Transverse colon (tissue), 4 donors: ENCODE measurements around the gene DLST. TPM values are rescaled to one million over a fixed set of nuclear protein-coding genes. Genes with fewer than 3 reads are reported as not detected.
"Not testable (repeated sequence)": the region's sequence is repeated elsewhere in the genome, so short reads cannot be mapped to it uniquely, and the experiment has no call there.

Source experiments
- DNase-seq: peaks from one replicate; pipeline ENCODE4 v3.0.0-alpha.2; 2019
- H3K27ac ChIP-seq, 4 donors: fragments of 200-600 bp; sonication (generic); 2 replicates each; pipeline ENCODE4 v1.5.1; 2016 to 2018; ENCODE audit warnings: inconsistent platforms in 4 of 4
- H3K27me3 ChIP-seq: fragments of 200-600 bp; sonication (generic); 2 replicates; pipeline ENCODE4 v1.5.1; 2017; ENCODE audit warnings: inconsistent platforms
- H3K36me3 ChIP-seq, 4 donors: fragments of 200-600 bp; sonication (generic); 2 replicates each; pipeline ENCODE4 v1.5.1; 2017 to 2019; ENCODE audit warnings: inconsistent platforms in 4 of 4
- H3K4me1 ChIP-seq, 4 donors: fragments of 200-600 bp; sonication (generic); 2 replicates each; pipeline ENCODE4 v1.5.1; 2017 to 2020; ENCODE audit warnings: inconsistent platforms in 4 of 4
- H3K4me3 ChIP-seq, 4 donors: fragments of 200-600 bp; sonication (generic); 1 replicate in 1 of 4; 2 replicates in 3 of 4; pipeline versions ENCODE4 v1.5.1 to v1.6.1; 2017 to 2019; ENCODE audit warnings: inconsistent platforms in 4 of 4
- H3K9me3 ChIP-seq, 2 donors: fragments of 200-600 bp; sonication (generic); 2 replicates each; pipeline ENCODE4 v1.5.1; 2017 to 2019; ENCODE audit warnings: inconsistent platforms in 2 of 2
- EP300 ChIP-seq: sonication (generic); formaldehyde crosslinking; IDR thresholded peaks from one replicate; pipeline ENCODE4 v1.6.1; 2017; ENCODE audit warnings: antibody characterized with exemption, low read depth
- POLR2A ChIP-seq: fragments of 450-650 bp; IDR thresholded peaks from one replicate; pipeline ENCODE4 v1.6.1; 2016; ENCODE audit warnings: antibody characterized with exemption, mild to moderate bottlenecking, moderate library complexity
- POLR2AphosphoS5 ChIP-seq, 3 donors: sonication (generic); formaldehyde crosslinking; IDR thresholded peaks; one replicate each; pipeline ENCODE4 v1.6.1; 2016; ENCODE audit warnings: antibody characterized with exemption in 3 of 3
- WGBS, 2 donors: methylation state at CpG; one replicate each; pipeline ENCODE4 v1.1.5; 2018; ENCODE audit warnings: low coverage in 1 of 2; 5-methylcytosine and 5-hydroxymethylcytosine counted together
- in situ Hi-C, 4 donors: fragments of 200-750 bp; cut with MboI; loops; one replicate each; pipeline versions ENCODE4 v1.15.0 to v1.15.1; 2017; ENCODE audit warnings: low sequenced_read_pairs in 3 of 4, low pct_ligation_motif_present in 1 of 4, low pct_unique_long_range_greater_than_20kb in 1 of 4
- intact Hi-C: fragments of 100-400 bp; cut with DNase I; formaldehyde crosslinking; loops from one replicate; pipeline ENCODE4 v1.15.1; 2023; ENCODE audit warnings: low total_unique reads
- total RNA-seq, 4 donors: library from RNA; depleted of rRNA; stranded (reverse); fragments of >200 nt; gene quantifications; one replicate each; pipeline ENCODE4 v1.1.0, GENCODE V29; 2016
- TF ChIP-seq, protein P1 (sequence below), 5 experiments: fragments of 200-600 bp in 3 of 5; fragments of 450-650 bp in 2 of 5; sonication (generic) in 3 of 5; IDR thresholded peaks; 1 replicate in 2 of 5; 2 replicates in 3 of 5; pipeline ENCODE4 v1.5.1; 2016 to 2017; ENCODE audit warnings: antibody characterized with exemption in 5 of 5, inconsistent platforms in 3 of 5, mild to moderate bottlenecking in 2 of 5, moderate library complexity in 1 of 5

The DLST gene
- total RNA-seq, 4 donors from 2014 or later: 65.1 to 135 (median 103) TPM

DNA sequence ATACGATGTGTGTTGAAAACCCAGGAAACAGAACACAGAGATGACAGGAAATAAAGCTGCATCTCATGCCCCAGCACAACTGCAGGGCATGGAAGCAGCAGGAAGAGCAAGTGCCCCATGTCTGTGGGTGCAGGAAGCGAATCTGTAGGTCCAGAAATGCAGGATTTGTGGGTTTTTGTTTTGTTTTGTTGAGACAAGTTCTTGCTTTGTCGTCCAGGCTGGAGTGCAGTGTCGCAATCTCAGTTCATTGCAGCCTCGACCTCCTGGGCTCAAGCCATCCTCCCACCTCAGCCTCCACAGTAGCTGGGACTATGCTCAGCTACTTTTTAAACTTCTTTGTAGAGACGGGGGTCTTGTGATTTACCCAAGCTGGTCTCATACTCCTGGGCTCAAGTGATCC, 47.5 kb downstream of the DLST start:
- peaks cover 0 to 2% (median 0%) of the 10 kb centered on the region in 4 donors for H3K4me1 ChIP-seq
- H3K36me3 ChIP-seq: no peaks in the 10 kb centered on the region
- no peak overlapping the region for H3K27ac ChIP-seq
- WGBS, 2 donors: 43 to 66% methylated on average over 1 to 6 of the region's 6 CpGs
- H3K9me3 ChIP-seq: no peaks in the 10 kb centered on the region
- no peak for TF ChIP-seq POLR2AphosphoS5 (IDR thresholded peaks at IDR 0.05)
- TF ChIP-seq, protein P1, sequence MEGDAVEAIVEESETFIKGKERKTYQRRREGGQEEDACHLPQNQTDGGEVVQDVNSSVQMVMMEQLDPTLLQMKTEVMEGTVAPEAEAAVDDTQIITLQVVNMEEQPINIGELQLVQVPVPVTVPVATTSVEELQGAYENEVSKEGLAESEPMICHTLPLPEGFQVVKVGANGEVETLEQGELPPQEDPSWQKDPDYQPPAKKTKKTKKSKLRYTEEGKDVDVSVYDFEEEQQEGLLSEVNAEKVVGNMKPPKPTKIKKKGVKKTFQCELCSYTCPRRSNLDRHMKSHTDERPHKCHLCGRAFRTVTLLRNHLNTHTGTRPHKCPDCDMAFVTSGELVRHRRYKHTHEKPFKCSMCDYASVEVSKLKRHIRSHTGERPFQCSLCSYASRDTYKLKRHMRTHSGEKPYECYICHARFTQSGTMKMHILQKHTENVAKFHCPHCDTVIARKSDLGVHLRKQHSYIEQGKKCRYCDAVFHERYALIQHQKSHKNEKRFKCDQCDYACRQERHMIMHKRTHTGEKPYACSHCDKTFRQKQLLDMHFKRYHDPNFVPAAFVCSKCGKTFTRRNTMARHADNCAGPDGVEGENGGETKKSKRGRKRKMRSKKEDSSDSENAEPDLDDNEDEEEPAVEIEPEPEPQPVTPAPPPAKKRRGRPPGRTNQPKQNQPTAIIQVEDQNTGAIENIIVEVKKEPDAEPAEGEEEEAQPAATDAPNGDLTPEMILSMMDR (IDR thresholded peaks at IDR 0.05): no peak
- no peak for TF ChIP-seq EP300
- in situ Hi-C loops: loop anchor here in 1 of 4 donors (25.0 kb wide), 1 partner anchor 158 kb away; no protein-coding TSS in a partner anchor
- intact Hi-C loops: no loop called here
- peaks cover 3% of the 10 kb centered on the region for H3K27me3 ChIP-seq
- H3K4me3 ChIP-seq: no peak overlapping the region
- no peak for DNase-seq

DNA sequence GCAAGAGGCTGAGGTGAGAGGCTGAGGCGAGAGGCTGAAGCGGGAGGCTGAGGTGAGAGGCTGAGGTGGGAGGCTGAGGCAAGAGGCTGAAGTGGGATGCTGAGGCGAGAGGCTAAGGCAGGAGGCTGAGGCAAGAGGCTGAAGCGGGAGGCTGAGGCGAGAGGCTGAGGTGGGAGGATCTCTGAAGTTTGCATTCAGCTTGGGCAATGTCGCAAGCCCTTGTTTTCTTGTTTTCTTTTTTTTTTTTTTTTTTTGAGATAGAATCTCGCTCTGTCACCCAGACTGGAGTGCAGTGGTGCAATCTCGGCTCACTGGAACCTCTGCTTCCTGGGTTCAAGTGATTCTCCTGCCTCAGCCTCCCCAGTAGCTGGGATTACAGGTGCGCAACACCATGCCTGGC, 50.0 kb downstream of the DLST start:
- 73 to 85% methylated on average over 8 to 9 of the region's 9 CpGs for WGBS, 2 donors
- H3K9me3 ChIP-seq, DNase-seq, H3K27me3 ChIP-seq, H3K4me3 ChIP-seq, intact Hi-C loops, H3K36me3 ChIP-seq, H3K27ac ChIP-seq: not testable (repeated sequence)
- in situ Hi-C loops: loop anchor here in 2 of 4 donors (10.0 to 25.0 kb wide), 2 partner anchors 156 to 163 kb away; no protein-coding TSS in a partner anchor
- peaks cover 0 to 10% (median 0%) of the 10 kb centered on the region in 4 donors for H3K4me1 ChIP-seq

DNA sequence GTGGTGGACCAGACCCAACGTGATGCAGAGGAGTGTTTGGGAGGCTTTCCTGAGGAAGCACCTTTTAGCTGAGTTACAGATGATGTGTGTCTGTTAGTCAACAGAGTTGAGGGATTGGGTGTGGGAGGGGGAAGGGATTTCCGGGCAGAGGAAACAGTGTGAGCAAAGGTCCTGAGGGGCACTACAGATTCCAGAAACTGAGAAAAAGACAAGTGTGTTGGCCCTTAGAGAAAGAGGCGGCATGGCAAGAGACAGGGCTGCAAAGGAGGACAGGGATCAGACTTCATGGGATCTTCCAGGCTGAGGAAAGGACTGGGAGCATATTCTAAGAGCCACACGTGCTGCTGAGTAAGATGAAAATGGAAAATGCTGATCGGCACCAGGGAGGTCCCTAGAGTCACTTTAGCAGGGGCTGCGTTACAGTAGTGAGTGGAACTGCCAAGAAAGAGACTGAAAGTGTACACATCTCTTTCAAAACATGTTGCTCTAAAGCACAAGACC, 50.7 kb downstream of the DLST start:
- Histone ChIP-seq H3K36me3 (no peaks in the 10 kb centered on the region), H3K9me3 (no peaks in the 10 kb centered on the region), H3K4me3 (no peak overlapping the region), H3K4me1 (peaks cover 0 to 10% (median 0%) of the 10 kb centered on the region in 4 donors), H3K27ac (no peak overlapping the region), H3K27me3 (peaks cover 3% of the 10 kb centered on the region)
- DNase-seq: no peak
- WGBS, 2 donors: 29 to 47% methylated on average over 3 to 6 of the region's 6 CpGs
- in situ Hi-C loops (loop anchor here in 2 of 4 donors (10.0 to 25.0 kb wide), 2 partner anchors 155 to 162 kb away; no protein-coding TSS in a partner anchor), intact Hi-C loops (no loop called here)
- TF ChIP-seq POLR2AphosphoS5 (IDR thresholded peaks at IDR 0.05): no peak
- TF ChIP-seq, protein P1 (IDR thresholded peaks at IDR 0.05): no peak
- no peak for TF ChIP-seq EP300
- no peak for TF ChIP-seq POLR2A

DNA sequence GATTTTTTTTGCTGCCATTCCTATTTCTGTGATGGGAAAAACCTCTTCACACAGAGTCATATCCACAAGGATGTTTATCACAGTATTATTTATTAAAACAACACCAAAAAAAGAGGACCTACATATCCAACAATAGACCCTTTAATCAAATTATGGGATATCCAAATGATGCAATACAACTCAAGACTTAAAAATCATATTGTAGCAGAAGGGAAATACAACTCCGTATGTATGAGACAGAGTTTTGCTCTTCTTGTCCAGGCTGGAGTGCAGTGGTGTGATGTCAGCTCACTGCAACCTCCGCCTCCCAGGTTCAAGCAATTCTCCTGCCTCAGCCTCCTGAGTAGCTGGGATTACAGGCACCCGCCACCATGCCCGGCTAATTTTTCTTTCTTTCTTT, 51.2 kb downstream of the DLST start:
- intact Hi-C loops, H3K9me3 ChIP-seq, H3K36me3 ChIP-seq, DNase-seq, H3K4me3 ChIP-seq, H3K27ac ChIP-seq, H3K27me3 ChIP-seq: not testable (repeated sequence)
- in situ Hi-C loops: loop anchor here in 2 of 4 donors (10.0 to 25.0 kb wide), 2 partner anchors 154 to 162 kb away; no protein-coding TSS in a partner anchor
- 58 to 87% methylated on average over 2 to 4 of the region's 4 CpGs for WGBS, 2 donors
- peaks cover 0 to 10% (median 0%) of the 10 kb centered on the region in 4 donors for H3K4me1 ChIP-seq

DNA sequence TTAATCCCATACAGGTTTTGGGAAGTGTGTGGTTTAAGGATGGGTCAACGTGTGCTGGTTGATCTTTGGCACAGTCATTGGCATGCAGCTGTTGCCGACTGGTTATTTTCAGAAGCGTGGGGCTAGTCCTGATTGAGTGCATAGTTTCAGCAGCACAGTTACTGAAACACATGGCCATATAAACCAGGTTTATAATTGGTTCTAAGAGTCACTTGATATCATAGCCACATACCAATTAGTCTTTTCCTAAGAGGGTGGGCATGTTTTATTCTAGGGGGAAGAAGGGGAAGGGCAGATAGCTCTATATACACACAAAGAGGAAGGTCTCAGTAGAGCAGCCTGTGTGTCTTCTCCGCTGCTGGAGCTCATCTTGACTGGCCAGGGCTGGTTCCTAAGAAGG, 52.3 kb downstream of the DLST start:
- H3K27me3 ChIP-seq: peaks cover 2% of the 10 kb centered on the region
- 40% methylated on average over 4 of the region's 4 CpGs; no CpG with 5 or more reads in 1 of the 2 donors for WGBS, 2 donors
- no peak for DNase-seq
- H3K36me3 ChIP-seq: no peaks in the 10 kb centered on the region
- peaks cover 0 to 10% (median 0%) of the 10 kb centered on the region in 4 donors for H3K4me1 ChIP-seq
- no peak overlapping the region for H3K4me3 ChIP-seq
- no peaks in the 10 kb centered on the region for H3K9me3 ChIP-seq
- TF ChIP-seq POLR2AphosphoS5 (IDR thresholded peaks at IDR 0.05) (no peak), EP300 (no peak), POLR2A (no peak)
- TF ChIP-seq, protein P1 (IDR thresholded peaks at IDR 0.05): no peak
- in situ Hi-C loops (loop anchor here in 2 of 4 donors (10.0 to 25.0 kb wide), 2 partner anchors 153 to 161 kb away; no protein-coding TSS in a partner anchor), intact Hi-C loops (no loop called here)
- no peak overlapping the region for H3K27ac ChIP-seq
